Measurements from ENCODE around the gene LUZP2.

LUZP2 gene

DNA sequence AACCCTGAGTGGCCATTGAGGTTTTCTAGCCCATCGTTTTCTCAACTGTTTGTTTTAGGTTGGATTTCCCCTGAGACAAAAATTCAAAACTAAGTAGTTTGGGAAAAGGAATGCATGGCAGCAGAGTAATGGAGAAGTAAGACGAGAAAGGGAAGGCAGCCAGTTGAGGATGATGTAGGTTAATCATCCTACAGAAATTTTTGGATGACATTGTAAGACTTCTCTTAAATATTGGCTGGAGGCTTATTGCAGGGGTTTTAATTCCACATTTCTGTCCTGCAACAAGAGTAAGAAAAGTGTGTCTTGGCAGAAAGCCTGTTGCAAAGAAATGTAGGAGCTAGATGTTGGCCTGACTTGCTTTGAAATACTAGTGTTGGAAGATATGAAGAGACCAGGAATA lies 308.8 kb downstream of the LUZP2 start:
- TF ChIP-seq, protein P1, sequence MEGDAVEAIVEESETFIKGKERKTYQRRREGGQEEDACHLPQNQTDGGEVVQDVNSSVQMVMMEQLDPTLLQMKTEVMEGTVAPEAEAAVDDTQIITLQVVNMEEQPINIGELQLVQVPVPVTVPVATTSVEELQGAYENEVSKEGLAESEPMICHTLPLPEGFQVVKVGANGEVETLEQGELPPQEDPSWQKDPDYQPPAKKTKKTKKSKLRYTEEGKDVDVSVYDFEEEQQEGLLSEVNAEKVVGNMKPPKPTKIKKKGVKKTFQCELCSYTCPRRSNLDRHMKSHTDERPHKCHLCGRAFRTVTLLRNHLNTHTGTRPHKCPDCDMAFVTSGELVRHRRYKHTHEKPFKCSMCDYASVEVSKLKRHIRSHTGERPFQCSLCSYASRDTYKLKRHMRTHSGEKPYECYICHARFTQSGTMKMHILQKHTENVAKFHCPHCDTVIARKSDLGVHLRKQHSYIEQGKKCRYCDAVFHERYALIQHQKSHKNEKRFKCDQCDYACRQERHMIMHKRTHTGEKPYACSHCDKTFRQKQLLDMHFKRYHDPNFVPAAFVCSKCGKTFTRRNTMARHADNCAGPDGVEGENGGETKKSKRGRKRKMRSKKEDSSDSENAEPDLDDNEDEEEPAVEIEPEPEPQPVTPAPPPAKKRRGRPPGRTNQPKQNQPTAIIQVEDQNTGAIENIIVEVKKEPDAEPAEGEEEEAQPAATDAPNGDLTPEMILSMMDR (conservative IDR thresholded peaks at IDR 0.05; ENCODE audit: low read depth) = no peak
- H3K27ac ChIP-seq = no peak overlapping the region
- ChIA-PET POLR2A (ENCODE audit: low non-redundant PET) (no interaction called here), CTCF (interaction anchor here (0.7 kb wide), 1 partner anchor 704 kb away, joined by 4 read pairs; no protein-coding TSS in a partner anchor)
- no peak for DNase-seq (ENCODE audit: low spot score)

DNA sequence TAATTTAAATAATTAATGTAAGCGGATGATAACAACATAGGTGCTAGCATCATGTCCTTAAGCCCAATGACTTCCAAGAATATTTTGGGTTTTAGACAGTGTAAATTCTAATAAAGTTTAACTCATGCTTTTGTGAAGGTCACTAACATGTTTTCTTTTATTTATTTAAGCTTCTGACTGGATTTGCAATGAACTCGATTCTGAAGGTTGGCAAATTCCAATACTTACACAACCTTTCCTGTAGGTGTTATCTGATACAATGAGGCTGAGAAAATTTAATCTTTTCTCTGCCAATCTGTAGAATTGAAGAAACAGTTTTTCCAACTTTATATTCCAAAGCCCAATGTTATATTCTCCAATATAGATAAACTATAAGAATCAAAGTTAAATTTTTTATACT lies 311.3 kb downstream of the LUZP2 start:
- TF ChIP-seq, protein P1 (conservative IDR thresholded peaks at IDR 0.05; ENCODE audit: low read depth) = no peak
- DNase-seq (ENCODE audit: low spot score) = no peak
- ChIA-PET POLR2A (ENCODE audit: low non-redundant PET) (no interaction called here), CTCF (no interaction called here)
- no peak overlapping the region for H3K27ac ChIP-seq

DNA sequence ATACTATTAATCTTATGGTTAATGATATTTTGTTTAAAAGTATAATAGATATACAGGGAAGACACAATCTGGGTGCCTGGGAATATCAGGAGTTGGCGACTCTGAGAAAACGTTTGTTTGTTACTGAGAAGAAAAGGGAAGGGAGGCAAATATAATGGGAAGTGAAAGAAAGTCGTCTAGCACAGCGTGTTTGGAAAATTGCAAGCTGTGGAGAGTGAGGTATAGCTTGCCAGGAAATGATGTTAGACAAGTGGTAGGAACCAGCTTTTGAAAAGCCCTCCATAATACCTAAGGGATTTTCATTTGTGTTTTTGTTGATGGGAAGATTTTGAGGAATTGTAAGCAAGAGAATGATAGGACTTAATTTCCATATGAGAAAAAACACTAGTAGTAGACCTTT lies 322.2 kb downstream of the LUZP2 start:
- DNase-seq (ENCODE audit: low spot score) = no peak
- TF ChIP-seq, protein P1 (conservative IDR thresholded peaks at IDR 0.05; ENCODE audit: low read depth) = no peak
- POLR2A ChIA-PET (ENCODE audit: low non-redundant PET) = no interaction called here
- H3K27ac ChIP-seq = no peak overlapping the region
- CTCF ChIA-PET = no interaction called here

DNA sequence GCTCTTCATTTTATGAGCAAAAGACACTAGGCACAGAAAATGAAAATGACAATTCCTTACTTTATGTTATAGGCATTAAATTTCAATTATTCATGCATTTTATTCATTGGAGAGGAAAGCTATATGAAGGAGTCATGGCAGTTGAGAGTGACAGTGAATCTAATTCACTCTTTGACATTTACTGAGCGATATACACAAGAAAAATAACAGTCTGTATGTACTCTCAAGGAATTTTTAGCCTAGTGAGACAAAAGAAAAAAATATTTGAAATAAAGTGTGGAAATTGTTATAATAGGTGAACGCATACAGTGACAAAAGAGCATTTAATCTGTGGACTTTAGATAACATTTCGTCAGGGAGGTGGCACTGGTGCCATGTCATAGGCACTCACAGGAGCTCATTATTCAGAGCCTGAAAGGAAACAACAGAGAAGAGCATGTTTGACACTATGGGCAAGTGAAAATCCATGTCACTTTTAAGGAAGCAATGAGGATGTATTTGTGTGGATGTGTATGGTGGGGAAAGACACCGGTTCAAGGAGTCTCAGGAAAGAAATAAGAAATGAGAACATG lies 323.1 kb downstream of the LUZP2 start:
- no peak overlapping the region for H3K27ac ChIP-seq
- CTCF ChIA-PET = interaction anchor here (0.7 kb wide), 1 partner anchor 128 kb away, joined by 3 read pairs; no protein-coding TSS in a partner anchor
- DNase-seq (ENCODE audit: low spot score) = no peak
- TF ChIP-seq, protein P1 (conservative IDR thresholded peaks at IDR 0.05; ENCODE audit: low read depth) = no peak
- POLR2A ChIA-PET (ENCODE audit: low non-redundant PET) = no interaction called here

DNA sequence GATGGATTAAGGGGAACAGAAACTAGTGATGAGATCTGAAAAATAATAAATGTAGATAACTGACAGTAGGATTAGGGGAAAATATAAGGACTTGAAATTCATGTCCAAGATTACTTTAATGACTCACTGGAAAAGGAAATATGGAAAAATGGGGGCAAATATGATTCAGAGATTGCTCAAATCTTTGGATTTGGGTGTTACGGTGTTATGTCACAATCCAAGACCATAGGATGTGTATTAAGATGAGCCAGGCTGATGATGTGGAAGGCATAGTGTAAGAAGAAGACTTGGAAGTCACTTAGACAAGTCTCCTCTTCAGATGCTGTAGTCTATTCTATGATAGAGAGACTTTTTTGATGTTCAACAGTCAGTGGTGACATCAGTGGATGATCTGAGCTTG lies 323.7 kb downstream of the LUZP2 start:
- CTCF ChIA-PET = no interaction called here

DNA sequence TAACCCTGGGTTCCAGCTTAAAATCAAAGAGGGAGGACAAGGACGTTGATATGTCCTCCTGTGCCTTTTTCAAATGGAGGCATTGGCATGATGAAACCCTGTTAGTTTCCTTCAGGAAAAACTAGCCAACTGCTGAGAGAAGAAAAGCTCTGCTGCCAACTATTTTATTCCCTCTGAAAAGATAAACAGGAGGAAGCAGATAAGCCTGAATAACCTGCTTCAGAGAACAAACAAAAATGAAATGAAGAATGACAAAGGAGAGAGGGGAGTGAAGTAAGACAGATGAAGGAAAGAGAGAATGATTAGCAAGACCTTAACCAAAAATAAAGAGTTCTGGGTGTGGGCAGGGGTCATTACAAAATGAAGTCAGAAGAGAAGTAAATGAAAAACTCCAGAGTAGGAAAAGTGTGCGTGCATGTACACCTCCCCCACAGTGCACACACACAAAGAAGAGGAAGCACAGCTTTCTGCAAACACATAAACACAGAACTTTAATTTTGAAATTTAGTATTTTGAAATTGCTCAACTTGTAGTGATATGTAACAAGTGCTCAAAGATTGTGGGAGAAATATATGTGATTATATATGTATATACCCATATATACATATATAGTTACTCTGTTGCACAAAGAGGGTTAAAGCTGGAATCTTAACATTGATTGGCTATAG lies 332.2 kb downstream of the LUZP2 start:
- CTCF ChIA-PET = interaction anchor here (0.6 kb wide), 2 partner anchors 51 to 260 kb away, joined by 3 read pairs; no protein-coding TSS in a partner anchor
- TF ChIP-seq, protein P1 (conservative IDR thresholded peaks at IDR 0.05; ENCODE audit: low read depth) = no peak
- POLR2A ChIA-PET (ENCODE audit: low non-redundant PET) = no interaction called here

More for the DNA sequence above, 323.7 kb downstream of the LUZP2 start:
- TF ChIP-seq, protein P1 (conservative IDR thresholded peaks at IDR 0.05; ENCODE audit: low read depth) = no peak
- POLR2A ChIA-PET (ENCODE audit: low non-redundant PET) = no interaction called here
- H3K27ac ChIP-seq = no peak overlapping the region
- DNase-seq (ENCODE audit: low spot score) = no peak

More for the DNA sequence above, 332.2 kb downstream of the LUZP2 start:
- no peak overlapping the region for H3K27ac ChIP-seq
- no peak for DNase-seq (ENCODE audit: low spot score)

All from RWPE1 (cell line).